Natural killer cell (primary cell): ENCODE results near the gene PHF11. TPM values are rescaled to one million over a fixed set of nuclear protein-coding genes. Genes with fewer than 3 reads are reported as not detected.

Experiments
- ATAC-seq, 3 donors: fragments of 150-1000 bp in 2 of 3; fragments of 200-7000 bp in 1 of 3; cut with Tn5 transposase; 1 replicate in 1 of 3; 2 replicates in 2 of 3; pipeline ENCODE4 v1.10.0; 2021; ENCODE audit warnings: mild to moderate bottlenecking in 2 of 3, moderate library complexity in 2 of 3
- DNase-seq, 2 donors: peaks; one replicate each; pipeline versions ENCODE4 v3.0.0 to v3.0.0-alpha.2; 2013 to 2021; ENCODE audit warnings: mixed read lengths in 1 of 2
- H3K27ac ChIP-seq: one replicate; pipeline ENCODE4 v1.5.1; 2013; ENCODE audit warnings: mild to moderate bottlenecking, low read length
- H3K27me3 ChIP-seq: one replicate; pipeline ENCODE4 v1.6.1; 2013; ENCODE audit warnings: low read length; ENCODE audit not compliant: control insufficient read depth, insufficient read depth
- H3K36me3 ChIP-seq: one replicate; pipeline ENCODE4 v1.6.1; 2013; ENCODE audit warnings: low read length; ENCODE audit not compliant: control insufficient read depth, insufficient read depth
- H3K4me1 ChIP-seq: one replicate; pipeline ENCODE4 v1.6.1; 2013; ENCODE audit warnings: low read length; ENCODE audit not compliant: control insufficient read depth, insufficient read depth
- H3K4me3 ChIP-seq: one replicate; pipeline ENCODE4 v1.5.1; 2013; ENCODE audit warnings: low read length
- H3K9me3 ChIP-seq: one replicate; pipeline ENCODE4 v1.6.1; 2013; ENCODE audit warnings: low read length; ENCODE audit not compliant: control insufficient read depth, insufficient read depth
- H3K27ac Mint-ChIP-seq, 2 donors: one replicate each; pipeline ENCODE4 v1.8.0; 2022; ENCODE audit warnings: mild to moderate bottlenecking in 2 of 2, mixed read lengths in 2 of 2, moderate library complexity in 1 of 2
- H3K27me3 Mint-ChIP-seq, 2 donors: one replicate each; pipeline ENCODE4 v1.8.0; 2022; ENCODE audit warnings: low read depth in 2 of 2, mixed read lengths in 2 of 2
- H3K36me3 Mint-ChIP-seq: one replicate; pipeline ENCODE4 v1.8.0; 2022; ENCODE audit warnings: mixed read lengths
- H3K4me1 Mint-ChIP-seq, 2 donors: one replicate each; pipeline ENCODE4 v1.8.0; 2022; ENCODE audit warnings: mixed read lengths in 2 of 2
- H3K4me3 Mint-ChIP-seq: one replicate; pipeline ENCODE4 v1.8.0; 2022; ENCODE audit warnings: mild to moderate bottlenecking, moderate library complexity, mixed read lengths
- H3K9me3 Mint-ChIP-seq, 2 donors: one replicate each; pipeline ENCODE4 v1.8.0; 2022; ENCODE audit warnings: mixed read lengths in 2 of 2
- CTCF ChIP-seq: fragments of 200-600 bp; IDR thresholded peaks from one replicate; pipeline ENCODE4 v1.8.0; 2022; ENCODE audit warnings: antibody characterized with exemption
- WGBS: methylation state at CpG from one replicate; pipeline ENCODE4 v1.1.7; 2013; ENCODE audit warnings: missing lambda C conversion rate; ENCODE audit not compliant: insufficient coverage; 5-methylcytosine and 5-hydroxymethylcytosine counted together
- intact Hi-C: fragments of 100-400 bp; cut with micrococcal nuclease; formaldehyde crosslinking; loops from one replicate; pipeline ENCODE4 v1.14.2; 2022
- total RNA-seq, 4 donors: library from RNA; stranded (reverse); fragments of 120-200 nt in 1 of 4; gene quantifications; one replicate each; pipeline versions ENCODE4 v1.2.3 to v1.2.4, GENCODE V29; 2013 to 2022

Gene PHF11
- total RNA-seq, 3 donors from 2014 or later (not counting 1 experiment from before 2014, with no cell fraction given) = 89.0 to 113 (median 111) TPM

- DNase-seq (no peak), ATAC-seq (no peak)
- 89% methylated on average over 4 of the region's 4 CpGs for WGBS
- Mint-ChIP-seq H3K36me3 (peaks cover 19% of the 10 kb centered on the region), H3K27ac (peak overlapping the region in 1 of 2 donors; percentile 58), H3K4me1 (peaks cover 7 to 11% of the 10 kb centered on the region in 2 donors), H3K9me3 (no peaks in the 10 kb centered on the region), H3K27me3 (no peaks in the 10 kb centered on the region), H3K4me3 (no peak overlapping the region)
- H3K4me1 ChIP-seq = no peaks in the 10 kb centered on the region
- TF ChIP-seq CTCF = no peak
- peaks cover 57% of the 10 kb centered on the region for H3K36me3 ChIP-seq
- no peaks in the 10 kb centered on the region for H3K27me3 ChIP-seq
- H3K27ac ChIP-seq = no peak overlapping the region
- intact Hi-C loops = no loop called here
- no peaks in the 10 kb centered on the region for H3K9me3 ChIP-seq
- H3K4me3 ChIP-seq = no peak overlapping the region
Measured at GRCh38 chr13:49521224-49521623, 25.5 kb downstream of the PHF11 start.

GRCh38 chr13:49524740-49525501 lies 29.2 kb downstream of the PHF11 start:
- Histone ChIP-seq H3K36me3 (peaks cover 47% of the 10 kb centered on the region), H3K4me1 (no peaks in the 10 kb centered on the region), H3K27me3 (no peaks in the 10 kb centered on the region), H3K9me3 (no peaks in the 10 kb centered on the region), H3K4me3 (no peak overlapping the region), H3K27ac (no peak overlapping the region)
- 71% methylated on average over 5 of the region's 5 CpGs for WGBS
- Mint-ChIP-seq H3K4me1 (no peaks in the 10 kb centered on the region), H3K9me3 (no peaks in the 10 kb centered on the region), H3K36me3 (peaks cover 15% of the 10 kb centered on the region), H3K27ac (no peak overlapping the region), H3K27me3 (no peaks in the 10 kb centered on the region), H3K4me3 (no peak overlapping the region)
- DNase-seq = no peak
- ATAC-seq = no peak
- TF ChIP-seq CTCF = no peak
- intact Hi-C loops = no loop called here

DNA sequence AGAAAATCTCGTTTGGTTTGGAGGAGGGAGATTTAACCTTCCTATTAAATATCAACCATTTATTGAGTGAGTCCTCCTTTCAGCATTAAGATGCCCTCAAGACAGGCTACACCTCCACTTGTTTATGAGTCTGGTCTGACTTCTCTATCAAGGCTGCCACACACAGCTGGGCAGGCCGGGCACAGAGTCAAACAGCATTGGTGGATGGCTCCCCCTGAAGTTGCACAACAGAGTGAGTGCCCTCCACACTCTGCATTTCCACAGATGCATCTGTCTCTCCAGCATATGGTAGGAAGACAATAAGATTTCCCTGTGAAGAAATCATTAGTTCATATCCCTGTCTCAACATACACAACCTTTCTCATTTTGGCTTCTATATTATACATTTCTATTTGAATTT lies 31.4 kb downstream of the PHF11 start:
- ATAC-seq = no peak
- peaks cover 8% of the 10 kb centered on the region for H3K4me1 ChIP-seq
- no peak for DNase-seq
- H3K4me3 Mint-ChIP-seq = no peak overlapping the region
- no peak overlapping the region for H3K27ac Mint-ChIP-seq
- H3K36me3 ChIP-seq = peaks cover 35% of the 10 kb centered on the region
- H3K9me3 Mint-ChIP-seq = no peaks in the 10 kb centered on the region
- H3K4me3 ChIP-seq = no peak overlapping the region
- H3K9me3 ChIP-seq = no peaks in the 10 kb centered on the region
- no peaks in the 10 kb centered on the region for H3K27me3 ChIP-seq
- no peaks in the 10 kb centered on the region for H3K27me3 Mint-ChIP-seq
- intact Hi-C loops = no loop called here
- H3K36me3 Mint-ChIP-seq = peaks cover 7% of the 10 kb centered on the region
- 87% methylated on average over 1 of the region's 2 CpGs for WGBS
- TF ChIP-seq CTCF = no peak
- no peak overlapping the region for H3K27ac ChIP-seq
- peaks cover 5 to 14% of the 10 kb centered on the region in 2 donors for H3K4me1 Mint-ChIP-seq

DNA sequence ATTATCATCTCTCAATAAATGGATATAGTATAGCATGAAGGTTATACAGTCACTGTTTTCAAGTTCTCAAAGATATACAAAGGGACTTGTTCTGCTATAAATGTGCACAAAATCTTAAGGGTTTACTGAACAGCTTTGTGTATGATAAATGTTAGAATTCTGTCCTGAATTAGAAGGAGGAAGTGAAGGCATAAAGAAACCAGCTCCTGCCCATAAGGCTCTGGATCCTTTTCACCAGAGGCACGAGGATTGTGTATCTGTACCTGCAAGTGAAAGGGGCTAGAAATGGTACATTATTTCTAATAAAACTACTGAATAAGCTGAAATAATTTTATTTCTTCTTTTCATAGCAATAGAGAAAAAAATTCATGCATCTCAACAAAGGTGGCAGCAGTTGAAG lies 32.4 kb downstream of the PHF11 start:
- Mint-ChIP-seq H3K27ac (peak overlapping the region; percentile 8 to 67), H3K36me3 (peaks cover 7% of the 10 kb centered on the region), H3K4me3 (no peak overlapping the region), H3K4me1 (peaks cover 5 to 14% of the 10 kb centered on the region in 2 donors), H3K27me3 (no peaks in the 10 kb centered on the region), H3K9me3 (no peaks in the 10 kb centered on the region)
- ATAC-seq (no peak), DNase-seq (no peak)
- H3K9me3 ChIP-seq = no peaks in the 10 kb centered on the region
- intact Hi-C loops = no loop called here
- no peak overlapping the region for H3K4me3 ChIP-seq
- H3K4me1 ChIP-seq = peaks cover 8% of the 10 kb centered on the region
- H3K36me3 ChIP-seq = peaks cover 30% of the 10 kb centered on the region
- WGBS = no CpG with 5 or more reads among the region's 1 CpG
- no peak for TF ChIP-seq CTCF
- no peak overlapping the region for H3K27ac ChIP-seq
- no peaks in the 10 kb centered on the region for H3K27me3 ChIP-seq
